ENCODE results near the gene ZDHHC7.
"Not testable (repeated sequence)": the region's sequence is repeated elsewhere in the genome, so short reads cannot be mapped to it uniquely, and the experiment has no call there.

The ZDHHC7 gene, protein sequence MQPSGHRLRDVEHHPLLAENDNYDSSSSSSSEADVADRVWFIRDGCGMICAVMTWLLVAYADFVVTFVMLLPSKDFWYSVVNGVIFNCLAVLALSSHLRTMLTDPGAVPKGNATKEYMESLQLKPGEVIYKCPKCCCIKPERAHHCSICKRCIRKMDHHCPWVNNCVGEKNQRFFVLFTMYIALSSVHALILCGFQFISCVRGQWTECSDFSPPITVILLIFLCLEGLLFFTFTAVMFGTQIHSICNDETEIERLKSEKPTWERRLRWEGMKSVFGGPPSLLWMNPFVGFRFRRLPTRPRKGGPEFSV

GRCh38 chr16:85010931-85011845 is at the start of gene ZDHHC7:
ZDHHC7 (minus strand) TSS chr16:85011535; CDS start chr16:84990618, 20,917 bp downstream.
- DNase-seq (ENCODE audit: low read depth): peak; percentile 73

GRCh38 chr16:85058909-85059308 is 47.6 kb upstream of the ZDHHC7 start:
- no peak for DNase-seq (ENCODE audit: low read depth)

DNA sequence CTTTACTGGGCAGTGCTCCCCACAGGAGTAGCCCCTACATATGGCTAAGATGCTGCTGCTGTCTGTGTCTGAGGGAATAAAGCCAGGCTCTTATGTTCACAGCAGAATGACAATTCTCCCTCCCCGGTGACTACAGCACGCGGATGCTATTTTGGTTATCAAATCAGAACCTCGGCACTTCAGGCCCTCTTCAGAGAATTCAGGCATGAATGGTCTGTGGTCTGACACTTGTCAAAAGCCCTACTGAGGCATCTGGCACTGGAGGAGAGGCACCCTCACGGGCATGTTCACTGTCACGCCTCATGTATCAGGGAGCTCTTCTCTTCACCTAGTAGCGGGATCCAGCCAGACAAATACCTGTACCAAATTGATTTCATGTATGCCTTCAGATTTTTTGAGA is 46.6 kb upstream of the ZDHHC7 start:
- no peak for DNase-seq (ENCODE audit: low read depth)

- DNase-seq (ENCODE audit: low read depth): no peak
Observed at GRCh38 chr16:85057212-85057889, 46.0 kb upstream of the ZDHHC7 start.

DNA sequence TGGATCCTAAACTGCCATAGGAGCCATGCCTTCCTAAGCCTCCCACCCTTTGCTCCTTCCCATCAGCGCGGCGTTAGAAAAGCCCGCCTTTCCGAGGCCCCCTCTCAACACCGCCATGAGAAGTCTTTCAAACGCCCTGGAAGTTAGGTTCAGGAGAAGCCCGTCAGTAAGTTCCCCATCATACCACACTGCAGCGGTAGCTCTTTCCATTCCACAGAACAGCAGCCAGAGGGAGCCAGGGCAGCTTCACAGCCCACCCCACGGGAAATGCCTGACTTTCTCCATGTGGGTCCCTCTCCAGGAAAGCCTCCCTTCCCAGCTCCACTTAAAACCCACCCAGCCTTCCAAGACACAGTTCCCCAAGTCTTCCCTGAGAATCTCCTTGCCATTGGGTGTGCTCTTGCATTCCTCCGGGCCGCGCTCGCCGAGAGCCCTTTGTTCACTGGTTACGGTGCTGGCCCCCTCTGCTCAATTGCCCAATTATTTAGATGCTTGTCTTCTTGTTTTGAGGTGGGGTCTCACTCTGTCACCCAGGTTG is 44.9 kb upstream of the ZDHHC7 start:
- no peak for DNase-seq (ENCODE audit: low read depth)

DNA sequence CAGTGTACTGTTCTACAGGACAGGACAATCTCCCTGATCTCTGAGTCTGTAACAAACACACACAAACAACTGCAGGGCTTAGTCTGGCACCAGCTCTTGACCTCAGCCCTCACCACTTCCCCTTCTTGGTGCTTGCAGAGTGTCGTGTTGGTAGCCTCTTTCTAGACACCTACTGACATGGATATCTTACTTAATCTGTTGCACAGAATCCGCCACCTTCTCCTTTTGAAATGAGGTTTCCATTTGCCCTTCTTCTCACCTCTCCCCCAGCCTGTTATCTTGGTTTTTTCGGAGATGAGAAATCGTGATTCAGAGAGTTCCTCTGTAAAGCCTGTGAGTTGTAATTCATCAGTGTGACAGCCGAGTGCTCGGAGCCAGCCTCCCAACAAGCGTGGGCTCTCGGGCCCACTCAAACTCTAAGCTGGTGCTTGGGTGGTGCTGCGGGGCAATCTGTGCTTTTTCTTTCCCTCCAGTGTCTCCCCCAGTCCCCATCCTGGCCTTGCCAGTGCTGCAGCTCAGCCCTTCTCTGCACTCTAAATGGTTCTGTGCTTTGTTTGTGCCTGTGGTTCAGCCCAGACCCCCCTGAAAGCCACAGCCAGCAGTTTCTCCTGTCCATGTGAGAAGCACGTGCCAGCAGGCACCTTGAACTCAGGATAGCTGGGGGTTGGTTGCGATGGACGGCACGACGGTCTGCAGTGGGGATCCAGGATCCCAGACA is 44.3 kb upstream of the ZDHHC7 start:
- DNase-seq (ENCODE audit: low read depth): peak; percentile 39

GRCh38 chr16:85054948-85055492 is 43.7 kb upstream of the ZDHHC7 start:
- no peak for DNase-seq (ENCODE audit: low read depth)

DNA sequence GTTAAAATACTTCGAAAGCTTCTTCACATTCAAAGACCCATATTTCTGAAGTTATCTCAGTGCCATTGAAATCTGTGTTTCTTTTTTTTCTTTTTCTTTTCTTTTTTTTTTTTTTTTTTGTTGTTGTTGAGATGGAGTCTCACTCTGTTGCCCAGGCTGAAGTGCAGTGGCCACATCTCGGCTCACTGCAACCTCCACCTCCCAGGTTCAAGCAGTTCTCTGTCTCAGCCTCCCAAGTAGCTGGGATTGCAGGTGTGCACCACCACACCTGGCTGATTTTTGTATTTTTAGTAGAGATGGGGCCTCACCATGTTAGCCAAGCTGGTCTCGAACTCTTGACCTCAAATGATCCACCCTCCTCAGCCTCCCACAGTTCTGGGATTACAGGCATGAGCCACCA is 43.0 kb upstream of the ZDHHC7 start:
- DNase-seq (ENCODE audit: low read depth): not testable (repeated sequence)

DNA sequence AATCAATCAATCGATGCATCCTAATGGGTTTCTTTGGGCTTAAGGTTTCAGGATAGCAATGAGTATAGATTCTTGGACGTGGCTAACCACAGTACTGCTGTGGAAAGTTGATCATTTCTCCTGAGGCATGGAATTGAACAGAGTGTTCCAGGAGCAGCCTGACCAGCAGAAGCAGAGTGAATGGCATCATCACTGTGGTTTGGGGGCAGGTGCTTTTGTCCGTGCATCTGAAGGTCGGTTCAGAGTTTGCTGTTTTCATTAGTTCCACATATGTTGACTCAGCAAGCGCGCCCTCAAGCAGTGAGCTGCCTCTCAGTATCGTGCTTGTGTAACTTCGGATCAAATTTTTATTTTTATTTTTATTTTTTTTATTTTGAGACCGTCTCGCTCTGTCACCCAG is 41.2 kb upstream of the ZDHHC7 start:
- no peak for DNase-seq (ENCODE audit: low read depth)

- no peak for DNase-seq (ENCODE audit: low read depth)
Observed at GRCh38 chr16:85051683-85052082, 40.3 kb upstream of the ZDHHC7 start.

DNA sequence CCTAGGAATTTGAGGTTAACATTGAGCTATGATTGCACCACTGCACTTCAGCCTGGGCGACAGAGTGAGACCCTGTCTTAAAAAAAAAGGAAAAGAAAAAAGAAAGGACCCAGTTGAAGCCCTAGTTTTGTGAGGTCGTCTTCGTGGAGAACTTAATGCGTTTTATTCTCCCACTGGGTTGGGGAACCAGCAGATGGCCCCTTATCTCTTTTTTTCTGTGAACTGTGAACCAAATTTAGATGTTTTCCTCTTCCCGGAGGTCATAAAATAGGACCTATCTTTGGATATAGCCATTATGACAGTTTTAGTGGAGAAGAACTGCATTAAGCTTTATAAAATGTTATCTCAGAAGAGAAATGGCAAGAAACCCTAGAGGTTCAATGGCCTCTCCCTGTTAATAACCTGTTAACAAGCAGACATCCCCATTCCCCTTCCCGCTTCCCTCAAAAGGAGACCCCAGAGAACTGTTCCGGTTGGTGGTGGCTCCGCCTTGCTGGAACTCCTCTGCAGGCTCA is 39.8 kb upstream of the ZDHHC7 start:
- no peak for DNase-seq (ENCODE audit: low read depth)

DNA sequence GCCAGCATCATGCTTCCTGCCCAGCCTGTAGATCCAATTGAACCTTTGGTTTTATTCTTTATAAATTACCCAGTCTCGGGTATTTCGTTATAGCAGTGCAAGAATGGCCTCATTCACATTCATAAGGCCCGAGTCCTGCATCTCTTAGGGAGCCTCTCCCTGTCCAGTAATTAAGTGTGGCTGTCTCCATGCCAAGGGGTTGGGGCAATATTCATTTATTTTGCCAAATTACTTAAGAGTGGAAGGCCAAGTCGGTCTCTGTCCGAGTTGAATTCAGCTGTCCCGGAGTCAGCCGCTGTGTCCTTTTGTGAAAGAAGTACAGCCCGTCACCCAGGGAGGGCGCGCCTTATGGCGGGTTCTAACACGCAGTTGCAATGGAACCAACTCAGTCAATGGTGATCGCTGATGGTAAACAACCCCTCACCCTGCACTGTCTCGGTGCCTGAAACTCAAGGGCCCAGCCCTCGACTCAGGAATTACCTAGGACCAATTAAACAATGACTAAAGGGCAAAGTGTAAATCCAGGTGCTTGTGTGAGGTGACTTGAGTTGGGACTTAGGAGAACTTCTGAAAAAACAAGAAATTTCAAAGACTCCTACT is 38.5 kb upstream of the ZDHHC7 start:
- DNase-seq (ENCODE audit: low read depth): no peak

DNA sequence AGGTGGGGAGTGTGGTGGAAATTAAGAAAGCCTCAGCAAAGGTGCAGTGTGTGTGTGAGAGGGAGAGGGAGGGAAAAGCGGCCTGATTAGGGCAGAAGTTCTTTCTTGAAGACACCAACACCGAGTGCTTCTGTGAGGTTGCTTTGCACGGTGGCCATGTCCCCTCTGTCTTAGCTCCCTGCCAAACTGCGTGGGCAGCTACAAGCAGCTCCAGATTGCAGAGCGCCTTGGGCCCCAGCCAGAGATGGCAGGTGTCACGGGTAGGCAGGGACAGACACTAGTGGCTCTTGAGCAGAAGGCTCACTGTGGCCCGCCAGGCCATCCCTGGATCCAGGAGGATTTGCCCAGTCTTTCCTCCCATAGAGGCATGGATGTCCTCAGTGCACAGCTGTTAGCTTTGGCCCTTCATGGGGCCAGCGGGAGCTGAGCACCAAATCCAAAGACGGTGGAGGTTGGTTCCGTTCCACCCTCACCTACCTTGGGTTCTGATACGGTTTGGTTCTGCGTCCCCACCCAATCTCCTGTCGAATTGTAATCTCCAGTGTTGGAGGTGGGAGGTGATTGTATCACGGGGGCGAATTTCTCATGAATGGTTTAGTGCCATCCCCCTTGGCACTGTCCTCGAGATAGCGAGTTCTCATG is 37.7 kb upstream of the ZDHHC7 start:
- no peak for DNase-seq (ENCODE audit: low read depth)

- DNase-seq (ENCODE audit: low read depth): no peak
Observed at GRCh38 chr16:85047867-85048455, 36.6 kb upstream of the ZDHHC7 start.

- no peak for DNase-seq (ENCODE audit: low read depth)
Observed at GRCh38 chr16:85046931-85047866, 35.9 kb upstream of the ZDHHC7 start.

DNA sequence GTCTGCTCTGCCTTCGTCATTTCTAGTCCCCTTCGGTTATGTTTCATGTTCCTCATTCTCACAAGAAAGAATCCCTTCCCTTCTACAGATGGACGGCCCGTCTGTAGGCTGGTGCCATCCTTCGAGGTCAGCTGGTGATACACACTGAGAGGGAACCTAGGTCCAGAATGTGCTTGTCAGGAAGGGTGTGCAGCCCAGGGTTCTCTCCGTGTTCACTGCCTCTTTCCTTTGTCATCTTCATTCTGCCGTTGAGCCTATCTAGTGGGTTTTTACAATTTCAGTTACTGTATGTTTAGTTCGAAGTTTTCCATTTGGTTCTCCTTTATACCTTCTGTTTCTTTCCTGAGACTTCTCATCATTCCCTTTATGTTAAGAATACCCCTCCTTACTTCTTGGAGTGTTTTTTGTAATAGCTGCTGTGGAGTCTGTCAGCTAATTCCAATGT is 35.2 kb upstream of the ZDHHC7 start:
- no peak for DNase-seq (ENCODE audit: low read depth)

- no peak for DNase-seq (ENCODE audit: low read depth)
Observed at GRCh38 chr16:85045641-85046471, 34.5 kb upstream of the ZDHHC7 start.

DNA sequence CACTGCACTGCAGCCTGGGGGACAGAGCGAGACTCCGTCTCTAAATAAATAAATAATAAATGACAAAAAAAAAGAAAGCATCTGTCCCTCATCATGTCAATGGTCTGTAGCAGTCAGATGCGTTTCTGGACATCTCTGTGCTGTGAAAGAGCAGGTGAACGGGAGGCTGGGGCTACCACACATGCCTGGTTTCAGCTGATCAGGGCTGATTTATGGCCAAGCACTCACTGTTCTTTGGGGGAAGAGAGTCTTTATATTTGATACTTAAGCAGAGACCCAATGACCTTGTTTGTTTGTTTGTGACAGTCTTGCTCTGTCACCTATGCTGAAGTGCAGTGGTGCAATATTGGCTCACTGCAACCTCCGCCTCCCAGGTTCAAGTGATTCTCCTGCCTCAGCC is 33.7 kb upstream of the ZDHHC7 start:
- no peak for DNase-seq (ENCODE audit: low read depth)
